ENCODE data around the gene ZNG1A.
"Not testable (repeated sequence)": the region's sequence is repeated elsewhere in the genome, so short reads cannot be mapped to it uniquely, and the experiment has no call there.

GRCh38 chr9:116239-117077 lies 62.4 kb downstream of the ZNG1A start:
- TF ChIP-seq, protein P1, sequence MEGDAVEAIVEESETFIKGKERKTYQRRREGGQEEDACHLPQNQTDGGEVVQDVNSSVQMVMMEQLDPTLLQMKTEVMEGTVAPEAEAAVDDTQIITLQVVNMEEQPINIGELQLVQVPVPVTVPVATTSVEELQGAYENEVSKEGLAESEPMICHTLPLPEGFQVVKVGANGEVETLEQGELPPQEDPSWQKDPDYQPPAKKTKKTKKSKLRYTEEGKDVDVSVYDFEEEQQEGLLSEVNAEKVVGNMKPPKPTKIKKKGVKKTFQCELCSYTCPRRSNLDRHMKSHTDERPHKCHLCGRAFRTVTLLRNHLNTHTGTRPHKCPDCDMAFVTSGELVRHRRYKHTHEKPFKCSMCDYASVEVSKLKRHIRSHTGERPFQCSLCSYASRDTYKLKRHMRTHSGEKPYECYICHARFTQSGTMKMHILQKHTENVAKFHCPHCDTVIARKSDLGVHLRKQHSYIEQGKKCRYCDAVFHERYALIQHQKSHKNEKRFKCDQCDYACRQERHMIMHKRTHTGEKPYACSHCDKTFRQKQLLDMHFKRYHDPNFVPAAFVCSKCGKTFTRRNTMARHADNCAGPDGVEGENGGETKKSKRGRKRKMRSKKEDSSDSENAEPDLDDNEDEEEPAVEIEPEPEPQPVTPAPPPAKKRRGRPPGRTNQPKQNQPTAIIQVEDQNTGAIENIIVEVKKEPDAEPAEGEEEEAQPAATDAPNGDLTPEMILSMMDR (IDR thresholded peaks at IDR 0.05) = not testable (repeated sequence)
- TF ChIP-seq EZH2 (IDR thresholded peaks at IDR 0.05; ENCODE audit: borderline replicate concordance, insufficient read depth, low read depth, low read length, poor library complexity, severe bottlenecking) = not testable (repeated sequence)
